Hepatocyte (in vitro differentiated cells): Measurements from ENCODE around the gene ATP4A.

ENCODE experiments used
- CTCF ChIP-seq: fragments of 200-600 bp; sonication (generic); IDR thresholded peaks from 2 replicates; pipeline ENCODE4 v1.5.1; 2016; ENCODE audit warnings: antibody characterized with exemption, mild to moderate bottlenecking; ENCODE audit not compliant: poor library complexity
- EZH2phosphoT487 ChIP-seq: fragments of 200-600 bp; sonication (generic); IDR thresholded peaks from one replicate; pipeline ENCODE4 v1.6.1; 2018; ENCODE audit warnings: antibody characterized with exemption, mild to moderate bottlenecking, low read depth, moderate library complexity; ENCODE audit not compliant: unreplicated experiment, severe bottlenecking

GRCh38 chr19:35529241-35530218, 33.9 kb downstream of the ATP4A start:
- TF ChIP-seq EZH2phosphoT487, result no peak
- no peak for TF ChIP-seq CTCF
